ENCODE data around the gene BRMS1. TPM values are rescaled to one million over a fixed set of nuclear protein-coding genes. Genes with fewer than 3 reads are reported as not detected.

BRMS1 gene
- total and polyA plus RNA-seq, 2 donors from 2014 or later: 32.8 to 69.7 TPM

DNA sequence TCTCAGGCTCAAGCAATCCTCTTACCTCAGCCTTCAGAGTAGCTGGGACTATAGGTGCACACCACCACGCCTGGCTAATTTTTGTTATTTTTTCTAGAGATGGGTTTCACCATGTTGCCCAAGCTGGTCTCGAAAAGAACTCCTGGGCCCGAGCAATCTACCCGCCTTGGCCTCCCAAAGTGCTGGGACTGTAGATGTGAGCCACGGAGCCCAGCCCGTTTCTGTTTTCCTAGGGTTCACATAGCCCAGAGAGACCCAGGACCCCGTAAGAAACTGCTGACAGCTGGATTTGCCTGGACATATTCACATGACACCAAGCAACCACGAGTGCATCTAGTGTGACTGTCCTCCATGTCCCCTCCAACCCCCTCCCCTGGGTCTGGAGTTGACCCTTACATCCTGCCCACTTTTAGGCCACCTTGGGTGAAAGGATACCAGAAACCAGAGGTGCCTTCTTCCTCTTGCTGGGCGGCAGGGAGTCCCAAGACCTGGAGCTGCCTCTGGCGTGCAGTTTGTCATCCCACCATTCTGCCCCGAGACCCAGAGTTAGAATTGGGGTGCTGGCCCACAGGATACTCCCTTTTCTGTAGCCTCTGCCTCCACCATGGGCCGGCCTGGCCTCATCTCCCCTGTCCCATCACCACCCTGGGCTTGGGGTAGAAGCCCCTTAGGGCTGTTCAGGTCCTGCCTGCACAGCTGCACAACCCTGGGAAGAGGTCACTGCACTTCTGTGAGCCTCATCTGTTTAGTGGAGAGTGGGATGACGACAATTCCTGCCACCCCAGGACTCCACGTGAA lies 5.0 kb downstream of the BRMS1 start:
- TF ChIP-seq CTCF (IDR thresholded peaks at IDR 0.05; ENCODE audit: borderline replicate concordance, extremely low read depth, insufficient read depth): no peak
- Histone ChIP-seq H3K36me3 (ENCODE audit: control insufficient read depth in 2 of 3, insufficient read depth in 3 of 3, low read length in 3 of 3) (peaks cover 0 to 22% (median 20%) of the 10 kb centered on the region in 3 donors), H3K9ac (ENCODE audit: low read length in 3 of 3) (no peak overlapping the region), H3K27me3 (ENCODE audit: control insufficient read depth, insufficient read depth, low read length) (no peaks in the 10 kb centered on the region), H3K9me3 (ENCODE audit: control insufficient read depth in 2 of 3, insufficient read depth in 1 of 3, low read length in 3 of 3) (no peaks in the 10 kb centered on the region), H3K4me3 (ENCODE audit: low read length in 3 of 3) (no peak overlapping the region), H3K27ac (ENCODE audit: low read depth in 2 of 2, low read length in 2 of 2) (no peak overlapping the region), H3K4me1 (ENCODE audit: control insufficient read depth in 2 of 3, insufficient read depth in 2 of 3, low read depth in 1 of 3, low read length in 3 of 3) (peaks cover 2 to 17% (median 7%) of the 10 kb centered on the region in 3 donors)
- no peak for FAIRE-seq
- intact Hi-C loops (cut with DNase I): no loop called here
- peak in 1 of 5 donors; percentile 48 for DNase-seq

- peak in 1 of 5 donors; percentile 50 for DNase-seq
- Histone ChIP-seq H3K4me3 (ENCODE audit: low read length in 3 of 3) (no peak overlapping the region), H3K36me3 (ENCODE audit: control insufficient read depth in 2 of 3, insufficient read depth in 3 of 3, low read length in 3 of 3) (peaks cover 0 to 22% (median 20%) of the 10 kb centered on the region in 3 donors), H3K4me1 (ENCODE audit: control insufficient read depth in 2 of 3, insufficient read depth in 2 of 3, low read depth in 1 of 3, low read length in 3 of 3) (peaks cover 2 to 14% (median 5%) of the 10 kb centered on the region in 3 donors), H3K27me3 (ENCODE audit: control insufficient read depth, insufficient read depth, low read length) (no peaks in the 10 kb centered on the region), H3K27ac (ENCODE audit: low read depth in 2 of 2, low read length in 2 of 2) (no peak overlapping the region), H3K9ac (ENCODE audit: low read length in 3 of 3) (no peak overlapping the region), H3K9me3 (ENCODE audit: control insufficient read depth in 2 of 3, insufficient read depth in 1 of 3, low read length in 3 of 3) (no peaks in the 10 kb centered on the region)
- intact Hi-C loops (cut with DNase I): no loop called here
- no peak for FAIRE-seq
- no peak for TF ChIP-seq CTCF (IDR thresholded peaks at IDR 0.05; ENCODE audit: borderline replicate concordance, extremely low read depth, insufficient read depth)
Observed at GRCh38 chr11:66339162-66339675, 5.7 kb downstream of the BRMS1 start.

DNA sequence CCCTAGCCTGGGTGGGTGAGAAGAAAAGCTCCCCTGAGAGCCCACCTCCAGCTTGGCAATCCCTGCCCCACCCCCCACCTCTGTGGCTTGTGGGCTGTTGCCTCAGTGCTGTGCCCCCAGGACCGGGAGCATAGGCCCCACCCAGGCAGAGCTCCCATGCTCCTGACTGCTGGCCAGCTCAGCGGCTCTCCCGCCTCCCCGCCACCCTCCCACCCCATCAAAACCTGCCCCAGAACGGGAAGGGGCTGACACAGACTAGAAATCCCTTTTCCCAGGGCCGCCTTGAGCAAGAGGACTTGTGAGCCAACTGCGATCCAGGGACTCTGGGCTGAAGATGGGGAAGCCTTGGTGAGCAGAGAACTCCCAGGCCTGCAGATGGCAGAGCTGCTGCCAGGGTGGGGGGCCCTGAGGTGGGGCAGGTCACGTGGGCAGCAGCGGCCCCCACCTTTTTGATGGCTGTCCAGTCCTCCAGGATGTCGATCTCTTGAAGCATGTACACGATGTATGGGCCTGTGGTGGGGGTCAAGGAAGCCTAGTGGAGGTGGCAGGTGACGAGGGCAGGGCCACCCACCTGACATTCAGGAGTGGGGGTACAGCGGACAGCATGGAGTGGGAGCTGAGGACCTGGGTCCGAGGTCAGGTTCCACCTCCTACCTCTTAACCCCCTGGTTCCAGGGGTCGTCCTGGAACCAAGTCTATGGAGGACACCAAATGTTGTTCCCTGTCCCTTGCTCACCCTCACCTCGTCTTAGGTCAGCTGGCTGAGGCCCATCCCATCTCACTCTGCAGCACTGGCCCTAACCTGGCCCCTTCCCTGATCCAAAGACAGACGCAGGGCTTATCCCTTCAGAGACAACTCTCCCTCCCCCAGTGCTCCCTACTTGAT lies 6.4 kb downstream of the BRMS1 start:
- H3K27ac ChIP-seq (ENCODE audit: low read depth in 2 of 2, low read length in 2 of 2): no peak overlapping the region
- FAIRE-seq: no peak

More for the DNA sequence above, 6.4 kb downstream of the BRMS1 start:
- Histone ChIP-seq H3K36me3 (ENCODE audit: control insufficient read depth in 2 of 3, insufficient read depth in 3 of 3, low read length in 3 of 3) (peaks cover 0 to 22% (median 20%) of the 10 kb centered on the region in 3 donors), H3K4me3 (ENCODE audit: low read length in 3 of 3) (no peak overlapping the region), H3K9me3 (ENCODE audit: control insufficient read depth in 2 of 3, insufficient read depth in 1 of 3, low read length in 3 of 3) (no peaks in the 10 kb centered on the region), H3K4me1 (ENCODE audit: control insufficient read depth in 2 of 3, insufficient read depth in 2 of 3, low read depth in 1 of 3, low read length in 3 of 3) (peaks cover 0 to 8% (median 2%) of the 10 kb centered on the region in 3 donors), H3K27me3 (ENCODE audit: control insufficient read depth, insufficient read depth, low read length) (no peaks in the 10 kb centered on the region), H3K9ac (ENCODE audit: low read length in 3 of 3) (no peak overlapping the region)
- TF ChIP-seq CTCF (IDR thresholded peaks at IDR 0.05; ENCODE audit: borderline replicate concordance, extremely low read depth, insufficient read depth): no peak
- intact Hi-C loops (cut with DNase I): no loop called here
- peak in 1 of 5 donors; percentile 59 for DNase-seq

All from kidney (tissue), 14 donors.